GM18867 (cell line): ENCODE data around the gene CCNE1.
A peak's percentile ranks its signal among the peaks of the same experiment; 100 is the strongest.

ENCODE experiments used
- ATAC-seq: cut with Tn5 transposase; IDR thresholded peaks from one replicate; pipeline ENCODE4 v1.9.1; 2021; ENCODE audit warnings: mild to moderate bottlenecking, moderate library complexity; ENCODE audit not compliant: unreplicated experiment

Gene CCNE1

DNA sequence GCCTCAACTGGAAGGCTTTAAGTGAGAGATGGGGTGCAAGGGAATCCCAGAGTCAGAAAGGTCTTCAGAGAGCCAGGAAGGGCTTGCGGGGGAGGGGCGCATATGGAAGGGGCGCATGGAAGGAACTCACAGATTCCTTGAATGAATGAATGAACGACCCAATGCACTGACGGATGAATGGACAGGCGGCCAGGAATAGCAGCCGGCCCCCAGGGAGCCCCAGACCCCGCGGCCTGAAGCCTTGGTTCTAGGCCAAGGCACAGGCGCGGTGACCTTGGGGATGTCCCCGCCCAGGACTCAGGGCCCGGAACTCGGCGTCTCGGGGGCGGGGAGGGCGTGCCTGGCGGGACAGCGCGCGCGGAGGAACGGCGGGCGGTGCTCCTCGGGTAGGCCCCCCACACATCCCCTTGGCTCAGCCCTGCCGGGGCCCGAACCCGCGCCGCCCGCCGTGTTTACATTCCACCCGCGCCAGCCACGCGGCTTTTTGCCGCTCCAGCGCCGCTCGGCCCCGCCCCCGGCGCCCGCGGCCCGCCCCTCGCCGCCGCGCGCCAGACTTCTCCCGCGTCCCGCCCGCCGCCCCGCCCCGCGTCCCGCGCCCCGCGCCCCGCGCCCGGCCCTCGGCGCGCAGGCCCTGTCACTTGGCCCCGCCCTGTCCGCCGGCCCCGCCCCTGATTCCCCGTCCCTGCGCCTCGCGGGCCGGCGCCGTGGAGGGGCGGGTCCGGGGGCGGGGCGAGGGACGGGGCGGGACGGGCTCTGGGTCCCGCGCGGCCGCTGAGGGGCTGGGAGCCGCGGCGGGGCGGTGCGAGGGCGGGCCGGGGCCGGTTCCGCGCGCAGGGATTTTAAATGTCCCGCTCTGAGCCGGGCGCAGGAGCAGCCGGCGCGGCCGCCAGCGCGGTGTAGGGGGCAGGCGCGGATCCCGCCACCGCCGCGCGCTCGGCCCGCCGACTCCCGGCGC, at the start of gene CCNE1:
CCNE1 (plus strand) TSS at position 867 of the 955 bp plus-strand sequence. CDS start 565 bp downstream, outside the sequence.
- ATAC-seq: peak; percentile 70

DNA sequence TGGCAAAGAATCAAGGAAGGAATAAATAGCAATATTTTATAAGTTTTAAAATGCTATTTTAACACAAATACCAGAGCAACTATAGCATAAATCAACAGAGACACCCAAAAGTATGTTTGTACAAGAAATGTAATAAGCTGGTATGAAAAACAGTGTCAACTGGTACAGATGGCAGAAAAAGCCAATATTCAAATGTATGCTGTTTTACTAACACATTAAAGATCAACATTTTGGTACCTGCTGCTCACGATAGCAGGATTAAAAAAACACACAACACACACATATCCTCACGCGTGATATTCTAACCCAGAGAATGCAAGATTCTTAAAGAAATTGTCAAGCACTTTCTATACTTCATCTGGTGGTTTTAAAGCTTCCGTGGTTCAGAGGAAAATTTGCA, 48.6 kb upstream of the CCNE1 start:
- ATAC-seq: no peak

DNA sequence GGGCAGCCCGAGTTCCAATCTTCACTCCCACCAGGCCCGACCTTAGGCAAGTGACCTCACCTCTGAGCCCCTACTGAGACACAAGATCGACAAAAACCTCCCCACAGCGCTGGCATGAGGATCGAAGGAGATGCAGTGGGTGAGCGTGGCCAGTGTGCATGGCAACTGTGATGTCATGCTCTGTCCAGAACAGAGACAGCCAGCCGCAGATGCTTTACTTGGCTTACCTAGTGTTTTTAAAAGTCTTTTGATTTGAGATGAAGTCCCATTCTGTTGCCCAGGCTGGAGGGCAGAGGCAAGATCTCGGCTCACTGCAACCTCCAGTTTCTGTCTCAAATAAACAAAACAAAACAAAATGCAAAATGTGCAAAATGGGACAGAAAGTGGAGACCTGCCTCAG, 47.4 kb upstream of the CCNE1 start:
- no peak for ATAC-seq

DNA sequence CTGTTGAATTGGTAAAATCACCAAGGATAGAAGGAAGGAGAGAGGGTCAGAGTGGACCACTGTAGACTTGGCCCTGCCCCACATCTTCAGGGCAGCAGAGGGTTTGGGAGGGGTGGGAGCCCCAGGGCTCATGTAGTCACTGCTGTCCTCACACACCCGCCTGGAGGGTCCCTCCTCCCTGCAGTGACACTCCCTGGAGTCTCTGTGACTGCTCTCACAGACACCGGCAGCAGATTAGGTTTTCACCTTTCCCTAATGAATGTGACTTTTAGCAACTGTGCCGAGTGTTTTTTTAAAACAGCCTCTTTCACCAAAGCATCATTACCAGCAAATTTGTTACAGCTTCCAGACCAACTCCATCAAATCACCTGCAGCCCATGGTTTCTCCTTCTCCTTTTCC, 45.7 kb upstream of the CCNE1 start:
- ATAC-seq: no peak

DNA sequence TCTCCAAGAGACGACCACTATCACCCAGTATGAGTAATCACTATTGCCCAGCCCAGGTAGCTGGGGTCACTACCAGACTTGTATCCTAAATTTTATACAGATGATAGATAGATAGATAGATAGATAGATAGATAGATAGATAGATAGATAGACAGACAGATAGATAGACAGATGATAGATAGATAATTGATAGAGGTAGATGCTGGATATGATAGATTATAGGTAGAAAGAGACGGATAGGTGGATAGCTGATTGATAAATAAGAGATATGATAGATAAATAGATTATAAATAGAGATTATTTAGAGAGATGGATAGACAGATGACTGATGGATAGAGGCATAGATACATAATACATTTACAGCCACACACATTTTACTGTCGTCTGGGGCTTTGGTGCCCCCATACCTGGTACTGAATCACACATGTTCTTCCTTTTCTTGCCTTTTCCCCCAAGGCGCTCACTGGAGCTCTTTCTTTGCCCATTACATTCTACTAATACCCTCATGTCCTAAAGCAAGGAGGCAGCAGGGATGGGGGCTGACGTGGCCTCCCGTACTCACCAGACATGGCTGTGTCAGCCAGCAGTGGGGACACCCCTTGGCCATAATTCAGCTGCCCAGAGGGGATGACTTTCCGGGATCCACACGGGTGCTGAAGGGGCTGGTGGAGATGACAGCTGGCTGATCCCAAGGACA, 44.6 kb upstream of the CCNE1 start:
- ATAC-seq: no peak

DNA sequence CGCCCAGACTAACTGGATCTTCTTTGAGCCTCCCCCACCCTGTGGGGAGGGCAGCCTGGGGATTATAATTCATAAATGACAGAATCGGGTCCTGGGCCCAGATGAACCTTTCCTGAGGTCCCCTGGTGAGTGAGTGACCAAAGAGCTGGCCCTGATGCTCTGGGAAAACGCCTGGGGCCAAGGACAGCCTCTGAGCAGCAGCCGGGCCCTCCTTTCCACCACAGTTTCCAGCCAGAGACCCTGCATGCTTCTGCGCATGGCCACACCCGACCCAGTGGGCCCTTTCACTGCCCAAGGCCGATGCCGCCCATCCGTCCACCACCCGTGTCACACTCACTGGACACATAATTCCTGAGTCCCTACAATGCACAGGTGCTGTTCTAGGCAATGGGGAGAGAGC, 43.6 kb upstream of the CCNE1 start:
- ATAC-seq: no peak

DNA sequence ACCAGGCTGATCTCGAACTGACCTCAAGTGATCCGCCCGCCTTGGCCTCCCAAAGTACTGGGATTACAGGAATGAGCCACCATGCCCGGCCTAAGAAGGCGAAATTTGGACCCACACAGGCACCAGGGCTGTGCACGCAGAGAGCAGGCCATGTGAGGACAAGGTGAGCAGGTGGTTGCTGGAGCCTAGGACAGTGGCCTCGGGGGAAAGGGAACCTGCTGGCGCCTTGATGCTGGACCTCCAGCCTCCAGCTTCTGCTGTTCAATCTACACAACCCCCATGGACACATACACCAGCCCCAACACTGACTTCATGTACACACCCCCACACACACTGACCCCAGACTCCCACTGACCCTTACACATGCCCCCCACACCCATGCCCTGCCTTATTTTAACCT, 41.8 kb upstream of the CCNE1 start:
- ATAC-seq: no peak

DNA sequence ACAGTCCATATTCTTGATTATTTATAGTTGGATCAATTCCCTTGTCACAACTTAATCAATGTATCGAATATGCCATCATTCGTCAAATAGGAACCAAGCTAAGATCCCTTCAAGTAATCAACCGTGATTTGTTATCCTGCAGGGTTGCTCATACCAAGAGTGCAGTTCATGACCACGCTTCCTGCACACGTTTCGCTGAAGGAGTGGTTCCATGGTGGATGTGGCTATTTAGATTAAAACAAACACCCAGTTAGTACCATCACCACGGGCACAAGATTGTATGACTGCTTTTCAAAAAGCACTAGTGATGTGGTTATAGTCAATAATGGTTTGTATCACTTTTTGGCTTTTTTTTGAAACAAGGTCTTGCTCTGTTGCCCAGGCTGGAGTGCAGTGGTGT, 41.1 kb upstream of the CCNE1 start:
- ATAC-seq: no peak

DNA sequence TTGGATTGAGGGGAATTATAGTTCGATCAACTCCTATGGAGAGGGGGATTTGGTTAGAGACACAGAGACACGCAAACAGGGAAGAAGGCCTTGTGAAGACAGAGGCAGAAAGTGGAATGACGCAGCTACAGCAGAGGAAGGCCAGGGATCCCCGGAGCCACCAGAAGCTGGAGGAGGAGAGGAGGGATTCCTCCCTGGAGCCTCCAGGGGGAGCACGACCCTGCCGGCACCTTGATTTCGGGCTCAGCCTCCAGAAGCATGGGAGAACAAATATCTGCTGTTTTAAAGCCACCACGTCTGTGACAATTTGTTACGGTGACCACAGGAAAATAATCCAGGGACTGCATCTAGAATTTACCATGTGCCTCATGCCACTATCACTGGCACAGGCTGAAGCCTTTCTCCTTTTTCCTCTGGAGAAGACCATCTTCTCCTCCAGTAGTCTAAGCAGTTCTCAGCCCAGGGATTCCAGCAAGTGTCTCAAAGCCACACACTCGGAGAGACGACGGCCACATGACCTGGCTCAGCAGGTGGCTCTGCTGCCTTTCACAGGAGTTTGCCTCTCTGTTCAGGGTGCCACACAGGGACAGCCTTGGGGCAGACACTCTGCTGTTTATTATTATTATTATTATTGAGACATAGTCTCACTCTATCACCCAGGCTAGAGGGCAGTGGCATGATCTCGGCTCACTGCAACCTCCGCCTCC, 39.9 kb upstream of the CCNE1 start:
- no peak for ATAC-seq

DNA sequence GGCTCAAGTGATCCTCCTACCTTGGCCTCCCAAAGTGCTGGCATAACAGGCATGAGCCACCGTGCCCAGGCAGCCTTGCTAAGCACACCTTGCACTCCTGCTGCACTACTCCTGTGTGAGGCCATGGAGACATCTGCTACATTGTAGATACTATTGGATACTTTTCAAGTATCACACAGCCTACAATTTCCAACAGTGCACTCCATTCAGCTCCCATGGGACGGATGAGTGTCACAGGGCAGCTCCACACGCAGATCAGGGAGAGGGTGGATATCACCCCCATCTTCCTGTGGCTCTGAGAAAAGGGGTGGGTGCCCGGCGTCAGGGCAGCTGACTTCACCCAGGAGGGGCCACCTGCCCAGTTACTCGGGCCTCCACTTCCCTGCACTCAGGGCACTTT, 39.1 kb upstream of the CCNE1 start:
- ATAC-seq: no peak

DNA sequence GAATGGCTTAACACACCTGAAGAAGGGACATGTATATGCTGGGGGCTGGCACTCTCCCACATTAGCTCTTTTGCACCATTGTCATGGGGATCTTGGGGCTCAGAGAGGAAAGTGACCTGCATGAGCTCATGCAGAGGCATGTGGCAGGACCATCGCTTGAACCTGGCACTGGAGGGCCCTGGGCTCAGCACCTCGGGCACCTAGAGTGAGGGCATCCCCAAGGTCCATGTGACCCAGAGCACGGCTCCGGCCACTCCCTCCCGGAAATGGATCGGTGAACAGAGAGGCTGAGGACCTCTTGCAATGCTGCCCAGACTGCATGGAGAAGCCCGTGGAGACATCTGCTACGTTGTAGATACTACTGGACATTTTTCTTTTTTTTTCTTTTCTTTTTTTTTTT, 38.6 kb upstream of the CCNE1 start:
- ATAC-seq: no peak

DNA sequence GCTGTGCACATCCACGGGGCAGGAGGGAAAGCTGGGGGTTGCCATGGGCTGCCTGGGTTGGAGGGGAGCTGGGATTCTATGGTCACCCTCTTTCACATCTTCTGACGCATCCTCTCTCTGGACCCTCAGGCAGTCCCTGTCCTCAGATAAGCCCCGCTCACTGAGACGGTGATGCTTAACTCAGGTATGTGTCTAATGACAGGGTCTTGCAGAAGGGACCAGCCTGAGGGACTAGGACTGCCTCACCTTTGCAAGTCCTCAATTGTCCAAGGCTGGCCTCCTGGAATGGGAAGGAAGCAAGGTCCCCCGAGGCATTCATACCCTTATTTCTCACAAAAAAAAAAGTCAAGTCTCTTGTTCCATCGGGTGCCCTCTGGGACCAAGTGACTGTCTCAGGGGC, 37.7 kb upstream of the CCNE1 start:
- ATAC-seq: no peak

DNA sequence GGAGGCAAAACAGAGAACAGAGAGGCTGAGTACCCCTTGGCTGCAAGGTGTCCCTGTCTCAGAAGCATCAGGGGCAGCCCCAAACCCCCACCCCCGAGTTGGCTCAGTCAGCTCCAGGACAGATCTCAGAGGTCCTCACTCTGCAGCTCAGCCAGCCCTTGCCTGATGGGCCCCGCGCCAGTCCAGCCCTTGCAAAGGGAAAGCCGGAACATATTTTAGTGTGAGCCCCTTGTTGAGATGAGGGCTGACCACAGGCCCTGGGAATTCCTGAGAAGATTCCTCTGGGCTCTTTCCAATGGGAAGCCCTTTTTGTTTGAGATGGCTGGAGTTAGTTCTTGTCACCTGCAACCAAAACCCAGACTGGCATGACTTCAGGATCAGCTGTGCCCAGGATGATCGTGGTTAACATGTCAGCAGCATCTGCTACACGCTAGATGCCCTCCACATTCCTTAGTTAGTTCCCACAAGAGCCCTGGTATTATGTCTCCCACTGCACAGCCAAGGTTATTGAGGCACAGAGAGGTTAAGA, 33.9 kb upstream of the CCNE1 start:
- no peak for ATAC-seq

DNA sequence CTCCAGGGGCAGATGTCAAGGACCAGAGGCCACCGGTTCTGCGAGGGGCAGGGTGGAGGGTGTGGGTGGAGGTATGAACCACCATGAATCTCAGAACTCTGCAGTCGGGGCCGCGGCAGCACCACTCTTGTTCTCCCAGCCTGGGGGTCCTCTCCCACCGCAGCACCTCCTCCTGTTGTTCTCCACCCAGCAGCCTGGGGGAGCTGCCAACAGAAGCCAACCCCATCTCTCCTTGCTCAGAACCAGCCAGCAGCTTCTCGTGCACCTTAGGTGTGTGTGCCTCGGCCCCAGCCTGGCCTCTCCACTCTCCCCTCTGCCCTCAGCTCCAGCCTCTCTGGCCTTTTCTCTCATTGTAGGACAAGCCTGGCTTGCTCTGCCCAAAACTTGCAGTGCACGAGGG, 31.9 kb upstream of the CCNE1 start:
- ATAC-seq: no peak

DNA sequence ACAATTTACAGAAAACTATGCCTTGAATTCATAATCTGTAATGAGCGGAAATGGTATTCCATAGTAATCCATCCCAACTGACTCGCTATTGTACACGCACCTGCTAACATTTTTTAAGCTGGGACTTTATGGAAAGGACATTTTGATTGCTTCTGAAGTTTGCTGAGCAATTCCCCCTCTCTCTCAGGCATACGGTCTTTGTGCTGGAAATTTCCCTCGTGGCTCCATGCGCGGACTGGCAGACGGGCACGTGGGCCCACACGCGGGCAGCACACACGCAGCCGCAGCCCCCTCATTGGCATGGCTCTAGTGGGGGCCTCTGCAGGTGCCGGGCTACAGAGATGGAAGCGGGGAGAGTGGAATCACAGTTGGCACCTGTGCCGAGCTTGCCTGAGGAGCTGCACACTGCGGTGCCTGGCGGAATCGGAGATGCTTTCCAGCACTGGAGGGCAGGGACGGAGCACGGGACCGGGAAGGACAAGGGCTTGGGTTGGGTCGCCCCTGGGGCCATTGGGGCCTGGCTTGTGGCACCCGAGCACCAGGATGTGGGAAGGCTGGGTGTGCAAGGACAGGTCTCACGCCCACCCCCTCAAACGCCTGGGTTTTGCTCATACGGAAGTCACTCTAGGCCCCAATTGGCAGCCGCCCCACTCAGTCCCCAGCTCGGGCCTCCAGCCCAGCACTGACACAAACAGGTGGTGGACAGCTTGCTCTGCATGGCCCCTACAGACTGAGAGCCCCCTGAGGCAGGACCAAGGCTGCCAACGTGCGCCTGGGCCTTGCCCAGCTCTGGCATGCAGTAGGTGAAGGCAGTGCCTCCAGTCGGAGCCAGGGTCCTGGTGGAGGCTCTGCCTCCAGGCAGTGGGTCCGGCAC, 30.2 kb upstream of the CCNE1 start:
- ATAC-seq: no peak

DNA sequence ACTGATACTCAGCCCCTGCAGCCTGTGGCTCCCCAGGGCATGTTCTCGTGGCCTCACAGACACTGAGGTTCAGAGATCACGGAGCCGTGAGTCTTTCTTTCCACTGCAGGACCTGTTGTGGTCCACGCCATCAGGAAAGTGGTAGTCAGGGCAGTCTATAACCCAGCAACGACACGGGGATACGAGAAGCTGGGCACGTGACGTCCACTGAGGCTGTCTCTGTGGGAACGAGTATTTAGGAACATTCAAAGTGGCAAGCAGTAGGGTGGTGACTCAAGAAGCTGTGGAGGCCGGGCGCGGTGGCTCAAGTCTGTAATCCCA, 29.6 kb upstream of the CCNE1 start:
- ATAC-seq: no peak

DNA sequence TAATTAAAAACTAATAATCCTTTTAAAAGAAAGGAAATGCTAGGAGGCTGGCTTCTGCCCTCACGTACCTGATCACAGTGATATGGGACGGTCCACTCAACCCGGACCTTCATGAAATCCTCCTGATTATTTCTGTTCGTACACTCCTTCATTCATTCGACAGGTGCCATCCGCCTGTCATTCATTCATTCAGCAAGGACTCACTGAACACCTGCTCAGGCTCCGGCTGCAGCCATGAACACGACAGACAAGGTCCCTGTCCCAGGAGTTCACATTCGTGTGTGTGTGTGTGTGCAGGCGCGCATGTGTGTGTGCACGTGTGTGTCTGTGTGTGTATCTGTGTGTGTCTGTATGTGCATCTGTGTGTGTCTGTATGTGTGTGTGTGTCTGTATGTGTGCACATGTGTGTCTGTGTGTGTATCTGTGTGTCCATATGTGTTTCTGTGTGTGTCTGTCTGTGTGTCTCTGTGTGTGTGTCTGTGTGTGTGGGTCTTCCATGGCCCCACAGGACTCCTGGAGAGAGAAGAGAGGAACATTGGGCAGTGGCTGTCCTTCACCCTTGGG, 28.1 kb upstream of the CCNE1 start:
- no peak for ATAC-seq

DNA sequence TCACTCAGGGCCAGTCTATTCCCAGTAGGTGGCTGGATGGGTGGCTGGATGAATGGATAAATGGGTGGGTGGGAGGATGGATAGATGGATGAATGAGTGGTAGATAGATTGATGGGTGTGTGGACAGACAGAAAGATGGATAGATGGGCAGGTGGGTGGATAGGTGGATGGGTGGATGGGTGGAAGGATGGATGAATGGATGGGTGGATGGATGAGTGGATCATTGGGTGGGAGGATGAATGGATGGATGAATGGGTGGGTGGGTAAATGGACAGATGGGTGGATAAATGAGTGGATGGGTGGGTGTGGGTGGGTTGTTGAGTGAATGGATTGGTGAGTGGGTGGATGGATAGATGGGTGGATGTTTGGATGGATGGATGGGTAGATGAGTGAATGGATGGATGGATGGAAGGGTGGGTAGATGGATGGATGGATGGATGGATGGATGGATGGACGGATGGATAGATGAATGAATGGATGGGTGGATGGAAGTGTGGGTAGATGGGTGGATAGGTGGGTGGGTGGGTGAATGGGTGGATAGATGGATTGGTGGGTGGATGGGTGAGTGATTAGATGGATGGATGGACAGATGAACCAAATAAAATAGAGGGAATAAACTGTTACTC, 27.1 kb upstream of the CCNE1 start:
- ATAC-seq: no peak

DNA sequence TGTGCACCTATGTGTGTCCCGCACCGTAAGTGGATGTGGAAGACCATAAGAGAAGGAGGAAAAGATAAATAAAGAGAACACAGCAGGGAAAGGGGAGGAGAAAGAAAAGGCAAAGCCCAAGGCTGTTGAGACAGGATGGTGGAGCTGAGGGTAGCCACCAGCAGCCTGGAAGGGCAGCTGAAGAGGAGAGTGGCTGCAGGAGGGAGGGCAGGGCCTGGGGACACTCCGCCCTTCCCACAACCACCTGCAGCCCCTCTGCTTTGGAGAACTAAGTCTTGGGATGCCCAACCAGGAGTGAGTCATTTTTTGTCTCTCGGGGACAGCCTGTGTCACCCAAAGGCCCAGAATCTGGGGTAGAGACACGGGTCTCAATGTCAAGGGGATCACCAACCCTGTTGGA, 26.4 kb upstream of the CCNE1 start:
- ATAC-seq: no peak
